Karpas-422 (cell line): Measurements from ENCODE around the gene CADM1. TPM values are rescaled to one million over a fixed set of nuclear protein-coding genes. Genes with fewer than 3 reads are reported as not detected.

Source experiments
- DNase-seq: peaks from one replicate; pipeline ENCODE4 v3.0.0-alpha.2; 2015
- H2AFZ ChIP-seq: fragments of 200-600 bp; sonication (generic); 2 replicates; pipeline ENCODE4 v1.6.1; 2014; ENCODE audit warnings: antibody characterized with exemption, low read length, mixed read lengths
- H3K27ac ChIP-seq: fragments of 200-600 bp; sonication (generic); 2 replicates; pipeline ENCODE4 v1.5.1; 2014; ENCODE audit warnings: mild to moderate bottlenecking, low read length, moderate library complexity
- H3K27me3 ChIP-seq: fragments of 200-600 bp; sonication (generic); 2 replicates; pipeline ENCODE4 v1.6.1; 2014; ENCODE audit warnings: low read length, mixed read lengths
- H3K36me3 ChIP-seq: fragments of 200-600 bp; sonication (generic); 2 replicates; pipeline ENCODE4 v1.6.1; 2014; ENCODE audit warnings: low read length, mixed read lengths; ENCODE audit not compliant: insufficient read depth
- H3K4me1 ChIP-seq: fragments of 200-600 bp; sonication (generic); 2 replicates; pipeline ENCODE4 v1.6.1; 2014; ENCODE audit warnings: mild to moderate bottlenecking, low read length, mixed read lengths
- H3K4me2 ChIP-seq: fragments of 200-600 bp; sonication (generic); 2 replicates; pipeline ENCODE4 v1.6.1; 2014; ENCODE audit warnings: low read length, low read depth, mild to moderate bottlenecking; ENCODE audit not compliant: poor library complexity, severe bottlenecking
- H3K4me3 ChIP-seq: fragments of 200-600 bp; sonication (generic); 2 replicates; pipeline ENCODE4 v1.5.1; 2014; ENCODE audit warnings: mild to moderate bottlenecking, antibody characterized with exemption, low read length, mixed read lengths
- H3K79me2 ChIP-seq: fragments of 200-600 bp; sonication (generic); 2 replicates; pipeline ENCODE4 v1.6.1; 2014; ENCODE audit warnings: mild to moderate bottlenecking, low read length, mixed read lengths
- H3K9ac ChIP-seq: fragments of 200-600 bp; sonication (generic); 2 replicates; pipeline ENCODE4 v1.6.0; 2014; ENCODE audit warnings: low read length
- H3K9me2 ChIP-seq: fragments of 200-600 bp; sonication (generic), shearing (Covaris generic); replicated peaks from 2 replicates; pipeline ENCODE4 v1.6.0; 2014; ENCODE audit warnings: mild to moderate bottlenecking, low read length, moderate library complexity; ENCODE audit not compliant: insufficient read depth
- H3K9me3 ChIP-seq: fragments of 300-700, 200-600 bp; sonication (generic); 2 replicates; pipeline ENCODE4 v1.6.1; 2014; ENCODE audit warnings: low read length, mixed read lengths
- H4K20me1 ChIP-seq: fragments of 200-600 bp; sonication (generic); 2 replicates; pipeline ENCODE4 v1.6.1; 2014; ENCODE audit warnings: mild to moderate bottlenecking, antibody characterized with exemption, low read length, low read depth; ENCODE audit not compliant: insufficient read depth
- total RNA-seq: library from RNA; depleted of rRNA; stranded (reverse); fragments of >200 nt; shearing (Covaris generic); gene quantifications from 2 replicates; pipeline ENCODE4 v1.2.3, GENCODE V29; 2014; ENCODE audit warnings: low replicate concordance

Gene CADM1
- total RNA-seq, 1 experiment from 2014 or later, result not detected

DNA sequence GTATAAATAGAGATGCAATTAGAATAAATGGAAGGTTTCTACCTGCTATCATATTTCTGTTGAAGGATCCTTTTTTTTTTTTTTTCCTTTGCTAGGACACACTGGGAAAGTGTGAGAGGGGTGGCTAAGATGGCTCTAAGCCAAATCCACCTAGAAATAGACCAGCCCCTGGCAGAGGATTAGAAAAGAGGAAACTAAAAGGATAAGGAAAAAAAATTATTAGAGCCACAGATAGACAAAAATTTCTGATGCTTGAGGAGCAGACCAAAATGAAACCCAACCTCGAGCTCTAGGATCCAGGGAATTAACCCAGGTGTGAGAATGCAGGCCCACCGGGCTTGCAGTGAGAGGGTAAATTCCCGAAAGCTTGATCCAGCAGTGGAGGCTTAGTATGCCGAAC is 262.3 kb downstream of the CADM1 start:
- Histone ChIP-seq H3K27ac (no peak overlapping the region), H3K27me3 (no peaks in the 10 kb centered on the region)
- no peak for DNase-seq

DNA sequence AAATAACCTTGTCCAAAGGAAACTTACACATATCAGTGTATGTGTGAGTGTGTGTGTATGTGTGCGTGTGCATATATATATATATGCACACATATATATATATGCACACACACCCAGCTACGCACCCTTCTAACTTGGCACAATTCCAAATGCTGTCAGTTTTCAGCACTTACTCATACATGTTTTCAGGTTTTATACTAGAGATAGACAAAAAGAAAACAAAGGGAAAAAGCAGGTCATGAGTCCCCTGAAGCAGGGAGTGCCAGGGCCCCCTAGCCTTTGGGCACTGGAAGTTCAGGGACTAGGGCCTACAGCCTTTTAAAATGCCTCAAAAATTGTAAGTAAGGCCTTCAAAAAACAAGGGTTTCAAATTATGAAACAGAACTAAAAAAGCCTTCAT is 265.4 kb downstream of the CADM1 start:
- no peak overlapping the region for H3K4me2 ChIP-seq
- no peaks in the 10 kb centered on the region for H4K20me1 ChIP-seq
- H3K4me3 ChIP-seq, result no peak overlapping the region
- H3K9me2 ChIP-seq, result no peaks in the 10 kb centered on the region
- no peaks in the 10 kb centered on the region for H3K79me2 ChIP-seq
- no peak overlapping the region for H3K27ac ChIP-seq
- no peaks in the 10 kb centered on the region for H3K27me3 ChIP-seq
- no peak overlapping the region for H3K9ac ChIP-seq
- no peak overlapping the region for H2AFZ ChIP-seq
- DNase-seq, result no peak
- no peaks in the 10 kb centered on the region for H3K4me1 ChIP-seq
- no peaks in the 10 kb centered on the region for H3K36me3 ChIP-seq
- H3K9me3 ChIP-seq, result no peaks in the 10 kb centered on the region

More for the DNA sequence above, 262.3 kb downstream of the CADM1 start:
- no peaks in the 10 kb centered on the region for H3K4me1 ChIP-seq
- H3K9me3 ChIP-seq, result no peaks in the 10 kb centered on the region
- no peaks in the 10 kb centered on the region for H3K79me2 ChIP-seq
- no peaks in the 10 kb centered on the region for H4K20me1 ChIP-seq
- no peaks in the 10 kb centered on the region for H3K36me3 ChIP-seq
- no peaks in the 10 kb centered on the region for H3K9me2 ChIP-seq
- H3K9ac ChIP-seq, result no peak overlapping the region
- no peak overlapping the region for H3K4me3 ChIP-seq
- no peak overlapping the region for H3K4me2 ChIP-seq
- no peak overlapping the region for H2AFZ ChIP-seq

DNA sequence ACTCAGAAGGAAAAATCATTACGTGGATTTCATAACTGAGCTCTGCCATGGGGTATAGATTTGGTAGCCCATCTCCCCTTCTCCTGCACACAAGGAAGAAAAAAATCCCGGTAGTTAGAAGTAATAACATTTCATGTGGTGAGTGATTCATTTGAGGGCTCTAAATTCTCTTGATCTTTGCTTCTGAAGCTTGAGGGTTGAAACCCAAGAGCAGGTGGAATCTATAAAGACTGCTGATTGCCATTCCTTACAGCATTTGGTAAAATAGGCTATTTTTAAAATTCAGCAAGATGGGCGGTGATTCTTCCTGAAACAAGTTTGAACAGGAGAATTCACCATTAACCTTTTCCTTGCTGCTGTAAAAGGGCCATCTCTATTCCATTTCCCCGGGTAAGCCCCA is 266.1 kb downstream of the CADM1 start:
- Histone ChIP-seq H3K36me3 (no peaks in the 10 kb centered on the region), H2AFZ (no peak overlapping the region), H3K9ac (no peak overlapping the region), H3K79me2 (no peaks in the 10 kb centered on the region), H3K4me1 (no peaks in the 10 kb centered on the region), H3K9me2 (no peaks in the 10 kb centered on the region), H3K4me3 (no peak overlapping the region), H3K27ac (no peak overlapping the region), H3K4me2 (no peak overlapping the region), H4K20me1 (no peaks in the 10 kb centered on the region), H3K9me3 (no peaks in the 10 kb centered on the region), H3K27me3 (no peaks in the 10 kb centered on the region)
- DNase-seq, result no peak

DNA sequence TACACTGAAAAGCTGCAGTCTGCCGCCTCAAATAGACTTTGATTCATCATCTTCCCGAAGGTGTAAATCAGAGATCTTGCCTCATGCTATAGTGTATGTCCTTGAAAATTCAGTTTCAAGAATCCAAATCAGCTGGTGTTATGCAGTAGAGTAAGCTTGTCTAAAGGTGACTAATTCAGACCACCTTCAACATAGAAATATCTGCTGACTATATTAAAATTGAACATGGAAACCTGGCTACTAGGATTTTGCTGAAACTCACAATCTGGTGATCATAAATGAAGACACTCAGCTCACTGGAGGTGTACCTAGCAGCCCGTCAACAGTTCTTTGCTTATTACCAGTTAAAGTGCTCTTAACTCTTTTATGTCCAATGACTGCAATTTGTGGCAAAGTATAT is 266.6 kb downstream of the CADM1 start:
- H2AFZ ChIP-seq, result no peak overlapping the region
- H4K20me1 ChIP-seq, result no peaks in the 10 kb centered on the region
- H3K9me3 ChIP-seq, result no peaks in the 10 kb centered on the region
- no peaks in the 10 kb centered on the region for H3K36me3 ChIP-seq
- no peaks in the 10 kb centered on the region for H3K27me3 ChIP-seq
- no peaks in the 10 kb centered on the region for H3K4me1 ChIP-seq
- H3K9ac ChIP-seq, result no peak overlapping the region
- H3K9me2 ChIP-seq, result no peaks in the 10 kb centered on the region
- H3K27ac ChIP-seq, result no peak overlapping the region
- DNase-seq, result no peak
- H3K79me2 ChIP-seq, result no peaks in the 10 kb centered on the region
- H3K4me2 ChIP-seq, result no peak overlapping the region
- H3K4me3 ChIP-seq, result no peak overlapping the region

- H3K9me2 ChIP-seq, result no peaks in the 10 kb centered on the region
- no peaks in the 10 kb centered on the region for H3K27me3 ChIP-seq
- no peak for DNase-seq
- H3K9me3 ChIP-seq, result no peaks in the 10 kb centered on the region
- H3K27ac ChIP-seq, result no peak overlapping the region
- H3K79me2 ChIP-seq, result no peaks in the 10 kb centered on the region
- H3K4me3 ChIP-seq, result no peak overlapping the region
- no peak overlapping the region for H3K4me2 ChIP-seq
- no peak overlapping the region for H2AFZ ChIP-seq
- no peaks in the 10 kb centered on the region for H3K36me3 ChIP-seq
- H3K4me1 ChIP-seq, result no peaks in the 10 kb centered on the region
- no peak overlapping the region for H3K9ac ChIP-seq
- no peaks in the 10 kb centered on the region for H4K20me1 ChIP-seq
Observed at GRCh38 chr11:115234794-115235193, 269.4 kb downstream of the CADM1 start.

- Histone ChIP-seq H3K9me3 (no peaks in the 10 kb centered on the region), H3K9me2 (no peaks in the 10 kb centered on the region), H4K20me1 (no peaks in the 10 kb centered on the region), H3K4me3 (no peak overlapping the region), H3K4me2 (no peak overlapping the region), H2AFZ (no peak overlapping the region), H3K9ac (no peak overlapping the region), H3K79me2 (no peaks in the 10 kb centered on the region), H3K4me1 (no peaks in the 10 kb centered on the region), H3K36me3 (no peaks in the 10 kb centered on the region), H3K27me3 (no peaks in the 10 kb centered on the region), H3K27ac (no peak overlapping the region)
- DNase-seq, result no peak
Observed at GRCh38 chr11:115226556-115226955, 277.7 kb downstream of the CADM1 start.

GRCh38 chr11:115224551-115224950 is 279.7 kb downstream of the CADM1 start:
- no peaks in the 10 kb centered on the region for H3K9me3 ChIP-seq
- no peaks in the 10 kb centered on the region for H3K36me3 ChIP-seq
- DNase-seq, result no peak
- H3K79me2 ChIP-seq, result no peaks in the 10 kb centered on the region
- no peak overlapping the region for H3K9ac ChIP-seq
- no peak overlapping the region for H3K27ac ChIP-seq
- no peaks in the 10 kb centered on the region for H3K27me3 ChIP-seq
- no peaks in the 10 kb centered on the region for H3K4me1 ChIP-seq
- H3K4me2 ChIP-seq, result no peak overlapping the region
- no peak overlapping the region for H2AFZ ChIP-seq
- no peak overlapping the region for H3K4me3 ChIP-seq
- no peaks in the 10 kb centered on the region for H3K9me2 ChIP-seq
- H4K20me1 ChIP-seq, result no peaks in the 10 kb centered on the region

- Histone ChIP-seq H3K9me2 (no peaks in the 10 kb centered on the region), H3K4me3 (no peak overlapping the region), H4K20me1 (no peaks in the 10 kb centered on the region), H3K4me2 (no peak overlapping the region), H3K27me3 (no peaks in the 10 kb centered on the region), H3K27ac (no peak overlapping the region), H3K9me3 (no peaks in the 10 kb centered on the region), H3K9ac (no peak overlapping the region), H2AFZ (no peak overlapping the region), H3K4me1 (no peaks in the 10 kb centered on the region), H3K36me3 (no peaks in the 10 kb centered on the region), H3K79me2 (no peaks in the 10 kb centered on the region)
- DNase-seq, result no peak
Observed at GRCh38 chr11:115222863-115223530, 281.2 kb downstream of the CADM1 start.
